GM21528 (cell line): Measurements from ENCODE around the gene HDGFL2.

ENCODE experiments used
- ATAC-seq: cut with Tn5 transposase; IDR thresholded peaks from one replicate; pipeline ENCODE4 v1.9.1; 2021; ENCODE audit warnings: mild to moderate bottlenecking, moderate library complexity; ENCODE audit not compliant: unreplicated experiment, low FRiP score

HDGFL2 gene

DNA sequence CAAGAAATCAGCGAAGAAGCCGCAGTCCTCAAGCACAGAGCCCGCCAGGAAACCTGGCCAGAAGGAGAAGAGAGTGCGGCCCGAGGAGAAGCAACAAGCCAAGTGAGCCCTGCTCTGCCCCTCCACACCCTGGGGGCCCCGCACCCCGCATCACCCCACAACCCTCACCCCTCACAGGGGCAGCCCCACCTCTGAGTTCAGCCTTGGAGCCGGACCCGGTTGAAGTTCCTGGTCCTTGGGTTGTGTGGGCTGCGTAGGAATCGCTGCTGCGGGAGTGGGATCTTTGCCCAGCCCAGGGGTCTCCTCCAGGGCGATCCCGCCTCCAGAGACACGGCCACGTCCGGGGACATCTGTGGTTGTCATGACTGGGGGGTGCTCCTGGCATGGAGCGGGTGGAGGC, 24.2 kb downstream of the HDGFL2 start:
- ATAC-seq: no peak

DNA sequence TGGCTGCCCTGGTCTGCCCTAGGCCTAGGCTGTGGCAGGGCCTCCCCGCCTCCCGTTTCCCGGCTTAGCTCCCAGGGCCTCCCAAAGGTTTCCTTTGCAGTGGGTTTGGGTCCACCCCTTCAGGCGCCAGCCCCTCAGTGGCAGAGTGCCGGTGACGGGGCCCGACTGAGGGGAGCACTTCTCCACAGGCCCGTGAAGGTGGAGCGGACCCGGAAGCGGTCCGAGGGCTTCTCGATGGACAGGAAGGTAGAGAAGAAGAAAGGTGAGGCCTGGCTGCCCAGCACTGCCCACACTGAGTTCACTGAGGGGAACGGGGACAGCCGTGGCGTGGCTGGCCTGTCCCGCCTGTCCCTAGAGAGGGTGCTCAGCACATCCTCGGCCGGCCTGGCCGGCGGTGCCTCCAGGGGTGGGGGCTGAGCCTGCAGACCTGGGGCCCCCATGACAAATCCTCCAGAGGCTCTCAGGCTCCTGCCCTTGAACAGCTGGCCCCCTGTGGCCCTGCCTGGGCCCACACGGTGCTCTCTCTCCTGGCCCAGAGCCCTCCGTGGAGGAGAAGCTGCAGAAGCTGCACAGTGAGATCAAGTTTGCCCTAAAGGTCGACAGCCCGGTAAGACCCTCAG, 25.8 kb downstream of the HDGFL2 start:
- no peak for ATAC-seq

DNA sequence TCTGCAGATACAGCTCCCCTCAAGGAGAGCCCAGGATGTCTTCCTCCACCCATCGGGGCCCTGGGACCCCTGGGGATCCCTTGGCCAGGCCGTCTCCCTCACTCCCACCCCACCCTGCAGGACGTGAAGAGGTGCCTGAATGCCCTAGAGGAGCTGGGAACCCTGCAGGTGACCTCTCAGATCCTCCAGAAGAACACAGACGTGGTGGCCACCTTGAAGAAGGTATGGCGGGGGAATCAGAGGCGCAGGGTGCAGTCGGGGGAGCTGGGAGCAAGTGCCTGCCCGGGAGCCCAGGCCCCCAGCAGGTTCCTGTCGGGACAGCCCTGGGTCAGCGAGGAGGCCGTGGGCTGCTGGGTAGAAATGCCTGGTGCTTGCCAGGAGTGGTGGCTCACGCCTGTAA, 26.6 kb downstream of the HDGFL2 start:
- no peak for ATAC-seq

DNA sequence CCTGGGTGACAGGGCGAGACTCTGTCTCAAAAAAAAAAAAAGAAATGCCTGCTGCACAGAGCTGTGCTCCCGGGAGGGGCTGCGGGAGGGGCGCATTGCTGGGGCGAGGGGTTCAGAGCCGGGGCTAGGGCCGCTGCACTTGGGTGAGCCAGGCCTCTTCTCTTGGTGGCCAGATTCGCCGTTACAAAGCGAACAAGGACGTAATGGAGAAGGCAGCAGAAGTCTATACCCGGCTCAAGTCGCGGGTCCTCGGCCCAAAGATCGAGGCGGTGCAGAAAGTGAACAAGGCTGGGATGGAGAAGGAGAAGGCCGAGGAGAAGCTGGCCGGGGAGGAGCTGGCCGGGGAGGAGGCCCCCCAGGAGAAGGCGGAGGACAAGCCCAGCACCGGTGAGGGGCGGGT, 27.2 kb downstream of the HDGFL2 start:
- ATAC-seq: no peak

DNA sequence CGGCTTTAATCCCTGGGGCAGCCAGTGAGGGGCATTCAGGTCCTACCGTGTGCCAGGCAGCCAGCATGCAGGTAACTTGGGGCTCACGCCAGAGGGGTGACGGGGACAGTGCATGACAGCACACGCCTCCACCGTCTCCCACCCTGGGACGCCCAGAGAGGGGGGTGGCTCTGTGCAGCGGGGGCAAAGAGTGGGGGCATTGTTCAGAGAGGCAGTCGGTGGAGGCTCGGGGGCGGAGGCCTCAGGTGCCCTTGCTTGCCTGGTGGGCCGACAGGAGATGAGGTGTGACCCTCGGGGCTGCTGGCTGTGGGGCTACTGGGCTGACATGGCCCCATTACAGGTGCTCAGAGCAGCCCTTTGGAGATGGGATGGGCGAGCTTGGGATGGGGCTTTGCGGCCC, 27.8 kb downstream of the HDGFL2 start:
- no peak for ATAC-seq

DNA sequence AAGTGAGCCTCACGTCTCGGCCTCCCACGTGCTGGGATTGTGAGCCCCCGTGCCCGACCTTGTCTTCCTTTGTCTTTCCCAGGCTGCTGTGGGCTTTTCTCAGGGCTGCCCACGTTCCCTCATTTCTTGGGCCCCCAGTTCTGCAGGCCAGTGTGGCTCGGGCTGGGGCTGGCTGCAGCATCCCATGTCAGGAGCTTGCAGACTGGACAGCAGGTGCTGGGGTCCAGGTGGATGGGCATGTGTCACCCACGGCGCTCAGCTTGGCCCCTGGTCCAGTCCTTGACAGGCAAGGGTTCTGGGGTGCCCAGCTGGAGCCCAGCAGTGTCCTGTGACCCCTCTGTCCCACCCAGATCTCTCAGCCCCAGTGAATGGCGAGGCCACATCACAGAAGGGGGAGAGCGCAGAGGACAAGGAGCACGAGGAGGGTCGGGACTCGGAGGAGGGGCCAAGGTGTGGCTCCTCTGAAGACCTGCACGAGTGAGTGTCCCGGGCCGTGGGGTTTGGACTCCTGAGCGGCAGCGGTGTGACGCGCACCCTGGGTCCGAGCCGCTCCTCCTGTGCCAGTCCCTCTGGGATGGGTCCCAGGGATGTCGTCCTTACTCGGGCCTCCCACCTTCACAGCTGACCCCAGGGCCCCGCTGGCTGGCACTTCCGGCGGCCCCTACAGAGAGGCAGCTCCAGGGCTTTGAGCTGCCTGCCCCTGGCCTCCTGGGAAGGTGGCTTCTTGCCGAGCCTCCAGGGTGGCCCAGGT, 28.9 kb downstream of the HDGFL2 start:
- ATAC-seq: no peak

DNA sequence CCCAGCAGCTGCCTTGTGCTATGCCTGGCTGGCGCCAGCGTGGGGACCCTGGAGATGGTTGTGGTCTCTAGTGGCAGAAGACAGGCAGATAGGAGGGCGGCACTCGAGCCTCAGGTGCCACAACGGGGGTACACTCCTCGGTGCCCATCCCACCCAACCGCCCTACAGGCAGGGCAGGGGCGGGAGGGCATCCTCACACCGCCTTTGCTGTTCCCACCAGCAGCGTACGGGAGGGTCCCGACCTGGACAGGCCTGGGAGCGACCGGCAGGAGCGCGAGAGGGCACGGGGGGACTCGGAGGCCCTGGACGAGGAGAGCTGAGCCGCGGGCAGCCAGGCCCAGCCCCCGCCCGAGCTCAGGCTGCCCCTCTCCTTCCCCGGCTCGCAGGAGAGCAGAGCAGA, 29.6 kb downstream of the HDGFL2 start:
- no peak for ATAC-seq

DNA sequence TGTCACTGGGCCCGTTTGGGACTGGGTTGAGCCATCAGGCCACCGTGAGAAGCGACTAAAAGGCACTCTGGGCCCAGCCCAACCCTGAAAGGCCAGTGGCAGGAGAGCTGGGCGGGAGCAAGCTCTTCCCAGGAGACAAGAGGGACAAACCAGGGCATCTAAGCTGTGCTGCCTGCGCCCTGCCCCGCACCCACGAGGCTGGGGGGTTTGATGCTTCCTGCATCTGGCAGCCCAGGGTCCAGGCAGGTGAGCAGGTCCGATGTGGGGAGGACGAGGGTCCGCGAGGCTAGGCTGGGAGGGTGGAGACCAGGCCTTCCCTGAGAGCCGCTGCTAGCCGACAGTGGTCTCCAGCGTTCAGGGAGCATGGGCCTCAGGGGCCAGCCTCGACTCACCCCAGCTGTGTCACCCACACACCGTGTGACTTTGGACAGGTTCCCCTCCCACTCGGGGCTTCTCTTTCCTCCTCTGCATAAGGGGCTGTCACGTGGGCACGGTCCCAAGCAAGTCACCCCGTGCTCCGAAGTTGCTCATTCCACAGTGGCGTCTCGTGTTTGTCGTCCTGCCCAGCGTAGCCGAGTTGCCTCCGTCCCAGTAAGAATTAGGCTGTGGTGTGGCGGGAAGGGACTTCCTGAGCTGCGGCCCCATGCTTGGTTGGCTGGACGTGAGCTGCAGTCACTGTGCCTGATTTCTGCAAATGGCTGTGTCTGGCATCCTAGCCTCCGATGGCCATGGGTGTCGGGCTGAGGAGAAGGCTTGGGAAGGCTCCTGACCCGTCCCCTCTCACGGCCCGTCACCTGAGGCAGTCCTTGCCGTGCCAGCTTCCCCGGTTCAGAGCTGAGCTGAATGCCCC, 30.4 kb downstream of the HDGFL2 start:
- no peak for ATAC-seq

DNA sequence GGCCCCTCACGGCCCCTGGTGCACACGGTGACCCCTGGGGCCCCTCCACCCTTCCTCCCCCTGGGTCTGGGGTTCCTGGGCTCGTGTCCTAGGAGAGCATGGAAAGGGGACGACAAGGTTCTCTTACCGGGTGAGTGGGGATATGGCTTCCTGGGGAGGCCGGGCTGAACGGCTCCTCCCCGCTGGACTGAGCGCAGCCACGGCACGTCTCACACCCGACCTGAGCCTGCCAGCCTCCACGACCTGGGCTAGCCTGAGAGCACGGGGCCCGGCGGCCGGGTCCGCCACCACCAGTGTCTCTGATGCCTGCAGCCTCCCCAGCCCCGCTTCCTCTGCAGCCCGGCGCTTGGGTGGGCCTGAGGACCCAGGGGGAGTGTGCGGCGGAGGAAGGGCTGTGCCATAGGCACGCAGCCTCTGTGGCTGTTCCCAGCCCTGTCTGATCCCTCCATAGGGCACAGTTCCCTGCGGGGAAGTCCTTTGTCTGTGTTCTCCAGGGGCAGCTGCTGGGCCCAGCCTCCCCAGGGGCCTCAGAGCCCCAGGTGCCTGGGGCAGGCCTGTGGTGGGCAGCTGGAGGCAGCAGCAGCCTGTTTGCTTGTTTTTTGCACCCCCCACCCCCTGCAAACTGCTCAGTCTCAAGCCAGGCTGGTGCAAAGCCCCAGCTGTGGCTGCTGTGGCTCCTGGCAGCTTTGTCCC, 31.2 kb downstream of the HDGFL2 start:
- ATAC-seq: no peak

DNA sequence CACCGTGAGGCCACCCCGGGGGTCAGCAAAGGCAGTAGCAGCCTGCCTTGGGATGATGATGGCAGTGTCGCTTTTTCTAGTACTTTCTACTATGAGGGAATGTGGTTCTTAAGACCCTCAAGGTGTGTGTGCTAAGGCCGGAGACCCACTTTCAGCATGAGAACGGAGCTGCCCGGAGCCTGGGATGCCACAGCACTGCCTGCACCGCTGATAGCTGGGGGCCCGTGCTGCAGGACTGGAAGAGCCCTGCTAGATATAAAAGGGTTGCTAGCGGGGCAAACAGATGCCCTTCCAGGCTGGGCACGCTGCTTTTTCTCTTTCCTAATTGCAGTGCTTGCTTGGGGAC, 31.7 kb downstream of the HDGFL2 start:
- ATAC-seq: no peak

DNA sequence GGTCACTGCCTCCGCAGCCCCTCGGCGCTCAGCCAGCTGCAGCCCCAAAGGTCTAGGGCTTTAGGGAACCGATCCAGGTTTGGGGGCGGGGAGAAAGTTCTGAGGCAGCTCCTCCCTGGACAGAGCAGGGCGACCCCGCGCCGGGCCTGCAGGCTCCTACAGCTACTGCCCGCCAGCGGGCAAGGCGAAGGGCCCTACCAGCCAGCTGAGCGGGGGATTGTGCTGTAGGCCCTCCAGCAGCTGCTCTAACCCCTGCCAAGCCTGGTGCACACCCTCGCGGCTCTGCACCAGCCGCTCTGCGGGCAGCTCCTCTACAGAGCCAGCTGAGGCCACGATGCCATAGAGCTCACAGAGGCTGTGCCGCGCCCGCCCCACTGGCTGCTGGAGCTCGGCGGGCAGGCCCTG, 32.2 kb downstream of the HDGFL2 start:
- ATAC-seq: no peak

DNA sequence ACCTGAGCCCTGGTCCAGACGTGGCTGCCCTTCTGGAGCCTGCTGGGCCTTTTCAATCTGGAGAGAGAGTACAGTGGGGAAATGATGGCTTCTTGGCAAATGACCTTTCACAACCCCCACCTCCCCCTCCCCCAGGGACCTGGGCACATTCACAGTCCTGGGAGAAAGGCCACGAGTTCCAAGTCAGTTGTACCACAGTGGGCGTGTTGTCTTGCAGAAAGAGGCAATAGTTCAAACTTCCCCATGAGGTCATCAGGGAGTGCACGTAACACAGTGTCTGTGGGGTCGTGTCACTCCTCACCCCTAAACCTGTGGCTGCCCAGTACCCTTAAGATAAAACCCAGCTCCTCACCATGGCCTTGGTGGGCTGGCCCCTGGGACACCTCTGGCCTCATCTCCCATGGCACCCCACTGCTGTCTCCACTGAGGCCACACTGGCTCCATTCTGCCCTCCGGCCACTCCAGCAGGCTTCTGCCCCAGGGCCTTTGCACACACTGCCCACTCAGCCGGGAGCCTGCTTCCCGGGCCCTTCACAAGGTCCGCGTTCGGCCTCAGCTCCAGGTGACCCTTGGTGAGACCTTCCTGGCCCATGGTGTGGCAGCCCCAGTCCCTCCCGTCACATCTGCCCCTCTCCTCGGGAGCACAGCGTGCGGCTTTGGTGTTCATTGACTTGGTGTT, 32.9 kb downstream of the HDGFL2 start:
- ATAC-seq: no peak

DNA sequence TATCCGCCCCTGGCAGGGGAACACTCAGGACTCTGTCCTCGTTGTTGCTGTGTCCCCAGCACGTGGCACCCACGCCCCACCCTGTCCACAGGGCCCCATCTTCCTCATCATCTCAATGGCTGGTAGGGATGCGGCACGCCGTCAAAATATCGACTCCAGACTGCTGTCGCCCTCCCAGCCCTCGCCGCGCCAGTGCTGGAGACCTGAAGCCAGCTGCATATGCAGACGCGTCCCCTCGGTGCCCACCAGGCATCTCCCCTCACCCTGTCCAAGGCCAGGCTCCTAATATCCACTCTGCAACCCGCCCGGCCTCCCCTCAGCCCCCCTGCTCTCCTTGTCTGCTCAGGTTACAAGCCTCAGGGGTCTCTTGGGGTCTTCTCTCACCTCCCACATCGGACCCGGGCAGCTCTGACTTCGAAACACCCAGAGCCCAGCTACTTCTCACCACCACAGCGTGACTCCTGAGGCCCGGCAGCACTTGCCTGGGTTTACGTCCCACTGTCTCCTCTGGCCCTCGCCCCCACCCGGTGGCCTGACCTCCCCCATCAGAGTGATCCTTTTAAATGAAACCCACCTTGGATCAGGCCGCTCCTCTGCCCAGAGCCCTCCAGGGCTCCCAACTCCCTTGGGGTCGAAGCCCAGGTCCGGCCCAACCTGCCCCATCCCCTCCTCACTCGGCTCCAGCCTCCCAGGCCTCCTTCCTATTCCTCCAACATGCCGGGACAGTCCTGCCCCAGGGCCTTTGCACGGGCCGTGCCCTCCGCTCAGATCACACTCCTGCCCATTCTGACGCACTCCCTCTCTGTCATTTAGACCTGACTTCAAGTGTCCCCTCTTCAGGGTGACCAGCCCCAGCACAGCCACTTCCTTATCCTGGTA, 33.7 kb downstream of the HDGFL2 start:
- no peak for ATAC-seq

DNA sequence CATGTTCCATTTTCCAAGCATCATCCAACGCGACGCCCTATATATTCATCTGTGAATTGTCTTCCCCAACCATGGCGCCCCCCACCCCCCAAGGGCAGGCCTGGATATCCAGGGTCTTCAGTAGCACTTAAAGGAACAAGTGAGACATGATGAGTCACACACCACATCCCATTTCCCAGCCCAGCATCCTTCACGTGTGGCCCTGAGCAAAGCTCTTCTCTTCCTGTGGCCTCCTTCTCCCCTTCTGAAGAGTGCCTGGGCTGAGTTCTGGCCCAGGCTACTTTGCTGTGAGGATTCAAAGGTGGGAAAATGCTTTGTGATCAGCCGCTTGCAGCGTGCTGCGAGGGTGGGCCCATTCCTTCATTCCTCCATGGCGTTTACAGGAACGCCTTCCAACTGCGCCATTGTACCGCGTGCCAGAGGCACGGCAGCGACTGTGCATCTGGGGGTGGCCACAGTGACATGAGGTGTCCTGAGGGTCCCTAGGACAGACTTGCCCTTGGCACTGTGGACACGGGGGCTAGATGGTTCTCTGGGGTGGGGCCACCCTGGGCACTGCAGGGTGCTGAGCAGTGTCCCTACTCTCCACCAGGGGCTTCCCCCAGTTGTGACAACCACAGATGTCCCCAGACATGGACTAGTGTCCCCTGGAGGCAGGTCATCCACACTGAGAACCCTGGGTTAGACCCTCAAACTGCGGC, 34.5 kb downstream of the HDGFL2 start:
- ATAC-seq: no peak

DNA sequence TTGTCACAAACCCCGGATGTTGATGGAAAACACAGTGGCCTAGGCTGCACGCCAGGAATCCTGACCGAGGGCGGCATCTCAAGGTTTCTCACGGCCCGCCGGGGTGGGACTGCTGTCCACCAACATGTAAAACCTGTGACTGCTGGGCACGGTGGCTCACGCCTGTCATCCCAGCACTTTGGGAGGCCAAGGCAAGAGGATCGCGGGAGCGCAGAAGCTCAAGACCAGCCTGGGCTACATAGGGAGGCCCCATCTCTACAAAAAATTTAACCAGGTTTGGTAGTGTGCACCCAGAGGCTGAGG, 35.0 kb downstream of the HDGFL2 start:
- ATAC-seq: no peak

DNA sequence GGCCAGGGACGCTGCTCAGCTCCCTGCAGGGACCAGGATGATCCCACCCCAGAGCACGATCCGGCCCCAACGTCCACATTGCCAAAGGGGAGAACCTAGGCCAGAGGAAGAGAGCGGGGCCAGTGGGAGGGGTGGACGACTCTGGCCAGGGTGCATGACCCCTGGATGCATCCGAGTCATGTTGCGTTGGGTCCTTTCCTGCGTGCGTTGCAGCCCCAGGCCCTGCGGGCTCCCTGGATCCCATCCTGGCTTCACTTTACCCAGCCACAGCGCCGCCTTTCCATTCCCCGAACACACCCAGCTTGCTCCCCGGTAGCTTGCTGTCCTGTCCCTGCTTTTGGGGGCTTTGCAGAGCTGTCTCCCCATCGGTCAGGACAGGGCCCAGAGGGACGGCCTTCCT, 35.7 kb downstream of the HDGFL2 start:
- no peak for ATAC-seq

DNA sequence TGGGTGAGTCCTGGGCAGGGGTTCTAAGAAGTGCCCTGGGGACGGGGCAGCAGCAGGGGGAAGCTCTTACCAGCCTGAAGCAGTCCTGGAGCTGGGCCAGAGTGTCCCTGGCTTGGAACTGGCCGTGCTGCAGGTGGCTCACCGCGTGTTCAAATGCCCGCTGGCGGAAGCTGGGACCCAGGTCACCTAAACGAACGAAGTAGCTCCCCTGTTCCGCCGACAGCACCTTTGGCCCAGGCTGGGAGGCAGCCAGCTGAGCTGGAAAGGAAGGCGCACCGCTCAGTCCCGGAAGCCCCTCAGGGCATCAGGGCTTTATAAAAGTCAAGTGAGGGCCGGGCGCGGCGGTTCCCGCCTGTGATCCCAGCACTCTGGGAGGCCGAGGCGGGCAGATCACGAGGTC, 36.6 kb downstream of the HDGFL2 start:
- ATAC-seq: no peak

DNA sequence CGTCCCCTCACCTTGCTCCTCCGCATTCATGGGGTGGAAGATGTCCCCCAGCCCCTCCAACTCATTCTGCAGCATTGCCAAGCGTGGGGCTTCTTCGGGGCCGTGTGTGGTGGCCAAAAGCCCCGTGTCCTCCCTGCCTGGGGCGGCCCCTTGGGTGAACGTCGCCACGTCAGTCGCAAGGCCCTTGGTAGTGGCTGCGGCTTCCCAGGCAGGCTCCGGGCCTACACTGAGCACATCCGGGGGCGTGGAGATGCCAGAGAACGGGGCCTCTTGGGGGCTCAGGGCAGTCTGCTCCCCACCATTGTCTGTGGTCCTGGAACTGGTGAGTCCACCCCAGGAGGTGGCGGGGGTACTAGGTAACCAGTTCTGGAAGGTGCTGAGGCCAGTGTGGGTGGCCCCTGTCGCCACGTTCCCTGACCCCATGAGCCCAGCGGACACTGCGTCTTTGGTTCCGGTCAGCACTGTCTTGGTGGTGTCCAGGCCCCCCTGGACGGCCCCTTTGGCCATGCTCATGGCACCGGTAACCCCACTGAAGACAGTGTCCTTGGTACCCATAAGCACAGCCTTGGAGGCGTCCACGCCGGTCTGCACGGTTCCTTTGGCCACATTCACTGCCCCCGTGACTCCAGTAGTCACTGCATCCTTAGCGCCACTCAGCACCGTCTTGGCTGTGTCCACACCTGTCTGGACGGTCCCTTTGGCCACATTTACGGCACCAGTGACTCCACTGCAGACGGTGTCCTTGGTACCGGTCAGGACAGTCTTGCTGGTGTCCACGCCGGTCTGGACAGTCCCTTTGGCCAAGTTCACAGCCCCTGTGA, 38.5 kb downstream of the HDGFL2 start:
- no peak for ATAC-seq
